ENCODE measurements around the gene LOXL4. TPM values are rescaled to one million over a fixed set of nuclear protein-coding genes. Genes with fewer than 3 reads are reported as not detected.

LOXL4 gene
- total and polyA plus RNA-seq, 3 donors from 2014 or later: 14.0 to 38.2 (median 18.9) TPM

- H3K27ac ChIP-seq: no peak overlapping the region
- no peaks in the 10 kb centered on the region for H3K36me3 ChIP-seq (ENCODE audit: low read depth, missing control alignments)
- H3K4me1 ChIP-seq: peaks cover 14% of the 10 kb centered on the region
- intact Hi-C loops (cut with DNase I; ENCODE audit: low total_unique reads): no loop called here
- 67 to 77% methylated on average over 1 to 2 of the region's 2 CpGs for WGBS, 2 donors
- H3K9me3 ChIP-seq: no peaks in the 10 kb centered on the region
- no peak for DNase-seq
- TF ChIP-seq CTCF (IDR thresholded peaks at IDR 0.05) (no peak), POLR2A (IDR thresholded peaks at IDR 0.05) (no peak)
- no peaks in the 10 kb centered on the region for H3K27me3 ChIP-seq
- no peak overlapping the region for H3K4me3 ChIP-seq
These were observed 2.8 kb upstream of the LOXL4 start for GRCh38 chr10:98270786-98271185.

- H3K4me3 ChIP-seq: no peak overlapping the region
- WGBS, 2 donors: 71 to 79% methylated on average over 9 to 10 of the region's 10 CpGs
- no peaks in the 10 kb centered on the region for H3K36me3 ChIP-seq (ENCODE audit: low read depth, missing control alignments)
- H3K4me1 ChIP-seq: peaks cover 14% of the 10 kb centered on the region
- H3K9me3 ChIP-seq: no peaks in the 10 kb centered on the region
- no peaks in the 10 kb centered on the region for H3K27me3 ChIP-seq
- no peak for DNase-seq
- TF ChIP-seq POLR2A (IDR thresholded peaks at IDR 0.05) (no peak), CTCF (IDR thresholded peaks at IDR 0.05) (no peak)
- no peak overlapping the region for H3K27ac ChIP-seq
- intact Hi-C loops (cut with DNase I; ENCODE audit: low total_unique reads): no loop called here
These were observed 2.2 kb upstream of the LOXL4 start for GRCh38 chr10:98270073-98270740.

- TF ChIP-seq CTCF (IDR thresholded peaks at IDR 0.05) (no peak), POLR2A (IDR thresholded peaks at IDR 0.05) (no peak)
- intact Hi-C loops (cut with DNase I; ENCODE audit: low total_unique reads): no loop called here
- H3K4me1 ChIP-seq: peaks cover 14% of the 10 kb centered on the region
- no peak overlapping the region for H3K27ac ChIP-seq
- WGBS, 2 donors: 36 to 39% methylated on average over 5 to 8 of the region's 8 CpGs
- no peaks in the 10 kb centered on the region for H3K9me3 ChIP-seq
- no peak overlapping the region for H3K4me3 ChIP-seq
- H3K27me3 ChIP-seq: no peaks in the 10 kb centered on the region
- peak; percentile 52 for DNase-seq
- H3K36me3 ChIP-seq (ENCODE audit: low read depth, missing control alignments): no peaks in the 10 kb centered on the region
These were observed 1.5 kb upstream of the LOXL4 start for GRCh38 chr10:98269435-98269912.

GRCh38 chr10:98268694-98269431, 869 bp upstream of the LOXL4 start:
- WGBS, 2 donors: 15% methylated on average over 15 to 17 of the region's 17 CpGs
- TF ChIP-seq CTCF (IDR thresholded peaks at IDR 0.05): no peak
- no peak for TF ChIP-seq POLR2A (IDR thresholded peaks at IDR 0.05)
- H3K9me3 ChIP-seq: no peaks in the 10 kb centered on the region
- peak overlapping the region; percentile 57 to 60 for H3K4me3 ChIP-seq
- intact Hi-C loops (cut with DNase I; ENCODE audit: low total_unique reads): no loop called here
- no peaks in the 10 kb centered on the region for H3K36me3 ChIP-seq (ENCODE audit: low read depth, missing control alignments)
- no peak for DNase-seq
- peak overlapping the region in 1 of 2 donors; percentile 83 for H3K27ac ChIP-seq
- H3K27me3 ChIP-seq: no peaks in the 10 kb centered on the region
- H3K4me1 ChIP-seq: peaks cover 14% of the 10 kb centered on the region
